Aorta (tissue), 5 donors: Measurements from ENCODE around the gene SSBP4. TPM values are rescaled to one million over a fixed set of nuclear protein-coding genes. Genes with fewer than 3 reads are reported as not detected.

Experiments
- ATAC-seq: fragments of 200-7000 bp; cut with Tn5 transposase; one replicate; pipeline ENCODE4 v1.9.1; 2022; ENCODE audit warnings: moderate library complexity; ENCODE audit not compliant: low FRiP score
- DNase-seq, 2 donors: peaks; one replicate each; pipeline ENCODE4 v3.0.0-alpha.2; 2020
- H3K27ac ChIP-seq, 2 donors: one replicate each; pipeline ENCODE4 v1.5.1; 2013; ENCODE audit warnings: low read length in 2 of 2, mild to moderate bottlenecking in 2 of 2, moderate library complexity in 2 of 2, control low read depth in 1 of 2, inconsistent platforms in 1 of 2, low read depth in 1 of 2
- H3K27me3 ChIP-seq, 2 donors: one replicate each; pipeline ENCODE4 v1.6.1; 2013; ENCODE audit warnings: control low read depth in 1 of 2, low read length in 1 of 2, mild to moderate bottlenecking in 1 of 2, moderate library complexity in 1 of 2; ENCODE audit not compliant: insufficient read depth in 2 of 2, control insufficient read depth in 1 of 2
- H3K36me3 ChIP-seq, 2 donors: one replicate each; pipeline ENCODE4 v1.6.1; 2013; ENCODE audit warnings: control low read depth in 1 of 2, low read length in 1 of 2, mild to moderate bottlenecking in 1 of 2; ENCODE audit not compliant: insufficient read depth in 2 of 2, control insufficient read depth in 1 of 2
- H3K4me1 ChIP-seq, 2 donors: one replicate each; pipeline ENCODE4 v1.6.1; 2013; ENCODE audit warnings: low read length in 2 of 2, control low read depth in 1 of 2, mild to moderate bottlenecking in 1 of 2, moderate library complexity in 1 of 2; ENCODE audit not compliant: insufficient read depth in 2 of 2, control insufficient read depth in 1 of 2
- H3K4me3 ChIP-seq, 2 donors: one replicate each; pipeline ENCODE4 v1.5.1; 2013; ENCODE audit warnings: low read length in 2 of 2, control low read depth in 1 of 2, mild to moderate bottlenecking in 1 of 2
- H3K9me3 ChIP-seq: one replicate; pipeline ENCODE4 v1.6.1; 2013; ENCODE audit warnings: mild to moderate bottlenecking, low read length; ENCODE audit not compliant: control insufficient read depth
- WGBS, 2 donors: extraction: QIAGEN DNeasy Blood & Tissue Kit; methylation state at CpG; one replicate each; pipeline ENCODE4 v1.1.7; 2013; 5-methylcytosine and 5-hydroxymethylcytosine counted together
- intact Hi-C, 2 donors: fragments of 100-400 bp; cut with DNase I; formaldehyde crosslinking; loops; one replicate each; pipeline versions ENCODE4 v1.14.2 to v1.15.0; 2022
- microRNA-seq, 2 donors: library from miRNA; unstranded; fragments of <30 nt; microRNA quantifications; one replicate each; pipeline ENCODE4 v1.2.0, GENCODE V29; 2020
- polyA plus RNA-seq, 2 donors: library from polyadenylated mRNA; stranded (reverse); fragments of 200-250 nt; gene quantifications; one replicate each; pipeline ENCODE4 v1.2.3, GENCODE V29; 2013
- total RNA-seq, 2 donors: library from RNA; stranded (reverse); fragmentation: NEBNext Ultra II Directional; extraction: Animal tissue kit (Norgen Biotek cat#: 25700); gene quantifications; one replicate each; pipeline ENCODE4 v1.2.1, GENCODE V29; 2021
- donor health status: healthy with polysubstance abuse.
- donor health status: Bipolar disorder and iron deficiency.
- donor health status: DM: no; HTN: no; CAD: no.
- donor health status: DM: no; HTN: no; CAD: no.
- donor health status: DM: yes; HTN: yes; CAD: no.

SSBP4 gene
- total and polyA plus RNA-seq, 4 donors: 40.6 to 150 (median 70.4) TPM

GRCh38 chr19:18480006-18480691 is 61.0 kb downstream of the SSBP4 start:
- Histone ChIP-seq H3K4me1 (no peaks in the 10 kb centered on the region), H3K9me3 (no peaks in the 10 kb centered on the region), H3K4me3 (no peak overlapping the region), H3K27me3 (no peaks in the 10 kb centered on the region), H3K27ac (no peak overlapping the region), H3K36me3 (no peaks in the 10 kb centered on the region)
- WGBS, 2 donors: 31 to 32% methylated on average over 13 of the region's 13 CpGs
- ATAC-seq (peak; percentile 73), DNase-seq (peak; percentile 88 to 93)
- intact Hi-C loops: no loop called here

- no peak overlapping the region for H3K4me3 ChIP-seq
- H3K36me3 ChIP-seq: no peaks in the 10 kb centered on the region
- no peaks in the 10 kb centered on the region for H3K4me1 ChIP-seq
- intact Hi-C loops: no loop called here
- no peak overlapping the region for H3K27ac ChIP-seq
- DNase-seq (no peak), ATAC-seq (no peak)
- 94 to 95% methylated on average over 12 of the region's 12 CpGs for WGBS, 2 donors
- no peaks in the 10 kb centered on the region for H3K9me3 ChIP-seq
- no peaks in the 10 kb centered on the region for H3K27me3 ChIP-seq
Measured at GRCh38 chr19:18481505-18482222, 62.5 kb downstream of the SSBP4 start.

GRCh38 chr19:18483119-18483890 is 64.1 kb downstream of the SSBP4 start:
- 51 to 54% methylated on average over 12 of the region's 12 CpGs for WGBS, 2 donors
- DNase-seq: no peak
- Histone ChIP-seq H3K27me3 (no peaks in the 10 kb centered on the region), H3K9me3 (no peaks in the 10 kb centered on the region), H3K4me1 (no peaks in the 10 kb centered on the region), H3K27ac (no peak overlapping the region), H3K36me3 (no peaks in the 10 kb centered on the region), H3K4me3 (no peak overlapping the region)
- intact Hi-C loops: no loop called here
- no peak for ATAC-seq

Small RNA genes lying within 50 kb of the gene (microRNA-seq; reads per million reads assigned to microRNA genes)
- gene MIR3189: 0 reads per million in 2 donors

Other genes with a start within 250 kb of the SSBP4 start
- 10 to 100 TPM; 85.2 to 92.7 TPM for gene IFI30, start 245.6 kb upstream of the SSBP4 start, total RNA-seq
- gene IFI30, start 245.6 kb upstream of the SSBP4 start, polyA plus RNA-seq: 100 to 1,000 TPM in 1 of 2 donors, 10 to 100 TPM in 1; 35.0 to 107 TPM
- gene MPV17L2, start 226.2 kb upstream of the SSBP4 start, total RNA-seq: 1 to 10 TPM; 5.7 to 6.2 TPM
- gene MPV17L2, start 226.2 kb upstream of the SSBP4 start, polyA plus RNA-seq: 10 to 100 TPM in 1 of 2 donors, 1 to 10 TPM in 1; 6.1 to 12.2 TPM
- 1 to 10 TPM; 3.4 to 3.8 TPM for gene RAB3A, start 215.4 kb upstream of the SSBP4 start, total RNA-seq
- 1 to 10 TPM; 2.1 to 2.6 TPM for gene RAB3A, start 215.4 kb upstream of the SSBP4 start, polyA plus RNA-seq
- 1 to 10 TPM; 1.7 to 2.3 TPM for gene PDE4C, start 193.0 kb upstream of the SSBP4 start, total RNA-seq
- gene PDE4C, start 193.0 kb upstream of the SSBP4 start, polyA plus RNA-seq: under 1 TPM; 0.03 to 0.25 TPM
- gene IQCN, start 144.9 kb upstream of the SSBP4 start, total RNA-seq: 10 to 100 TPM in 1 of 2 donors, 1 to 10 TPM in 1; 8.1 to 12.2 TPM
- 10 to 100 TPM in 1 of 2 donors, 1 to 10 TPM in 1; 4.5 to 20.7 TPM for gene IQCN, start 144.9 kb upstream of the SSBP4 start, polyA plus RNA-seq
- gene JUND, start 137.8 kb upstream of the SSBP4 start, total RNA-seq: 100 to 1,000 TPM; 214 to 492 TPM
- 100 to 1,000 TPM in 1 of 2 donors, 10 to 100 TPM in 1; 62.6 to 161 TPM for gene JUND, start 137.8 kb upstream of the SSBP4 start, polyA plus RNA-seq
- 10 to 100 TPM; 32.2 to 34.5 TPM for gene LSM4, start 96.3 kb upstream of the SSBP4 start, total RNA-seq
- 10 to 100 TPM; 58.6 to 91.8 TPM for gene LSM4, start 96.3 kb upstream of the SSBP4 start, polyA plus RNA-seq
- 10 to 100 TPM; 41.5 to 46.9 TPM for gene PGPEP1, start 78.8 kb upstream of the SSBP4 start, total RNA-seq
- 10 to 100 TPM; 19.2 to 25.3 TPM for gene PGPEP1, start 78.8 kb upstream of the SSBP4 start, polyA plus RNA-seq
- 1 to 10 TPM; 4.2 to 9.8 TPM for gene GDF15, start 33.2 kb upstream of the SSBP4 start, total RNA-seq
- gene GDF15, start 33.2 kb upstream of the SSBP4 start, polyA plus RNA-seq: 1 to 10 TPM; 2.8 to 3.2 TPM
- gene LRRC25, start 21.8 kb upstream of the SSBP4 start, total RNA-seq: 10 to 100 TPM in 1 of 2 donors, 1 to 10 TPM in 1; 7.7 to 15.6 TPM
- 1 to 10 TPM; 2.2 to 7.4 TPM for gene LRRC25, start 21.8 kb upstream of the SSBP4 start, polyA plus RNA-seq
- 10 to 100 TPM; 42.1 to 86.5 TPM for gene ISYNA1, start 18.7 kb downstream of the SSBP4 start, total RNA-seq
- 100 to 1,000 TPM in 1 of 2 donors, 10 to 100 TPM in 1; 56.0 to 535 TPM for gene ISYNA1, start 18.7 kb downstream of the SSBP4 start, polyA plus RNA-seq
- 10 to 100 TPM; 30.0 to 37.9 TPM for gene ELL, start 102.7 kb downstream of the SSBP4 start, total RNA-seq
- 10 to 100 TPM in 1 of 2 donors, 1 to 10 TPM in 1; 7.3 to 13.1 TPM for gene ELL, start 102.7 kb downstream of the SSBP4 start, polyA plus RNA-seq
- gene FKBP8, start 124.2 kb downstream of the SSBP4 start, total RNA-seq: 100 to 1,000 TPM; 225 to 239 TPM
- gene FKBP8, start 124.2 kb downstream of the SSBP4 start, polyA plus RNA-seq: 100 to 1,000 TPM; 255 to 362 TPM
- gene KXD1, start 138.5 kb downstream of the SSBP4 start, total RNA-seq: 10 to 100 TPM; 85.4 to 92.4 TPM
- gene KXD1, start 138.5 kb downstream of the SSBP4 start, polyA plus RNA-seq: 100 to 1,000 TPM in 1 of 2 donors, 10 to 100 TPM in 1; 85.6 to 128 TPM
- 100 to 1,000 TPM; 750 to 787 TPM for gene UBA52, start 152.5 kb downstream of the SSBP4 start, total RNA-seq
- 1,000 to 10,000 TPM; 1,225 to 1,252 TPM for gene UBA52, start 152.5 kb downstream of the SSBP4 start, polyA plus RNA-seq
- 10 to 100 TPM; 33.3 to 67.1 TPM for gene REX1BD, start 169.4 kb downstream of the SSBP4 start, total RNA-seq
- gene REX1BD, start 169.4 kb downstream of the SSBP4 start, polyA plus RNA-seq: 100 to 1,000 TPM in 1 of 2 donors, 10 to 100 TPM in 1; 22.9 to 192 TPM
- 10 to 100 TPM; 34.3 to 92.5 TPM for gene CRLF1, start 187.4 kb downstream of the SSBP4 start, total RNA-seq
- gene CRLF1, start 187.4 kb downstream of the SSBP4 start, polyA plus RNA-seq: 1,000 to 10,000 TPM in 1 of 2 donors, 100 to 1,000 TPM in 1; 317 to 1,029 TPM
- 1 to 10 TPM in 1 of 2 donors, under 1 TPM in 1; 0.97 to 8.9 TPM for gene TMEM59L, start 193.5 kb downstream of the SSBP4 start, total RNA-seq
- 1 to 10 TPM; 3.0 to 8.5 TPM for gene TMEM59L, start 193.5 kb downstream of the SSBP4 start, polyA plus RNA-seq
- 10 to 100 TPM; 12.1 to 19.2 TPM for gene KLHL26, start 217.6 kb downstream of the SSBP4 start, total RNA-seq
- 1 to 10 TPM; 1.9 to 7.1 TPM for gene KLHL26, start 217.6 kb downstream of the SSBP4 start, polyA plus RNA-seq